Measurements from ENCODE around the gene STAG1.

GRCh38 chr3:136427236-136427635, 324.9 kb downstream of the STAG1 start:
- TF ChIP-seq, protein P1, sequence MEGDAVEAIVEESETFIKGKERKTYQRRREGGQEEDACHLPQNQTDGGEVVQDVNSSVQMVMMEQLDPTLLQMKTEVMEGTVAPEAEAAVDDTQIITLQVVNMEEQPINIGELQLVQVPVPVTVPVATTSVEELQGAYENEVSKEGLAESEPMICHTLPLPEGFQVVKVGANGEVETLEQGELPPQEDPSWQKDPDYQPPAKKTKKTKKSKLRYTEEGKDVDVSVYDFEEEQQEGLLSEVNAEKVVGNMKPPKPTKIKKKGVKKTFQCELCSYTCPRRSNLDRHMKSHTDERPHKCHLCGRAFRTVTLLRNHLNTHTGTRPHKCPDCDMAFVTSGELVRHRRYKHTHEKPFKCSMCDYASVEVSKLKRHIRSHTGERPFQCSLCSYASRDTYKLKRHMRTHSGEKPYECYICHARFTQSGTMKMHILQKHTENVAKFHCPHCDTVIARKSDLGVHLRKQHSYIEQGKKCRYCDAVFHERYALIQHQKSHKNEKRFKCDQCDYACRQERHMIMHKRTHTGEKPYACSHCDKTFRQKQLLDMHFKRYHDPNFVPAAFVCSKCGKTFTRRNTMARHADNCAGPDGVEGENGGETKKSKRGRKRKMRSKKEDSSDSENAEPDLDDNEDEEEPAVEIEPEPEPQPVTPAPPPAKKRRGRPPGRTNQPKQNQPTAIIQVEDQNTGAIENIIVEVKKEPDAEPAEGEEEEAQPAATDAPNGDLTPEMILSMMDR (IDR thresholded peaks at IDR 0.05), result no peak
- TF ChIP-seq POLR2A (IDR thresholded peaks at IDR 0.05) (no peak), EP300 (IDR thresholded peaks at IDR 0.05) (no peak)
